ENCODE results near the gene CAMK1D.

CAMK1D gene

GRCh38 chr10:12634621-12634931 lies 285.2 kb downstream of the CAMK1D start:
- DNase-seq = no peak

- DNase-seq = no peak
Observed at GRCh38 chr10:12635127-12635541, 285.8 kb downstream of the CAMK1D start.

GRCh38 chr10:12636571-12636970 lies 287.2 kb downstream of the CAMK1D start:
- no peak for DNase-seq

- no peak for DNase-seq
Observed at GRCh38 chr10:12637649-12638048, 288.3 kb downstream of the CAMK1D start.

- DNase-seq = no peak
Observed at GRCh38 chr10:12638103-12638502, 288.8 kb downstream of the CAMK1D start.

- DNase-seq = no peak
Observed at GRCh38 chr10:12638781-12639180, 289.4 kb downstream of the CAMK1D start.

GRCh38 chr10:12639996-12640944 lies 290.9 kb downstream of the CAMK1D start:
- no peak for DNase-seq

GRCh38 chr10:12642036-12642435 lies 292.7 kb downstream of the CAMK1D start:
- no peak for DNase-seq

- no peak for DNase-seq
Observed at GRCh38 chr10:12643279-12643678, 293.9 kb downstream of the CAMK1D start.

- no peak for DNase-seq
Observed at GRCh38 chr10:12644380-12645144, 295.2 kb downstream of the CAMK1D start.

- no peak for DNase-seq
Observed at GRCh38 chr10:12645449-12645848, 296.1 kb downstream of the CAMK1D start.

GRCh38 chr10:12649012-12649584 lies 299.8 kb downstream of the CAMK1D start:
- DNase-seq = no peak

GRCh38 chr10:12650122-12650521 lies 300.8 kb downstream of the CAMK1D start:
- no peak for DNase-seq

GRCh38 chr10:12650538-12651298 lies 301.4 kb downstream of the CAMK1D start:
- DNase-seq = no peak

GRCh38 chr10:12655940-12656339 lies 306.6 kb downstream of the CAMK1D start:
- DNase-seq = no peak

GRCh38 chr10:12656518-12657142 lies 307.3 kb downstream of the CAMK1D start:
- DNase-seq = peak; percentile 13

GRCh38 chr10:12657489-12657888 lies 308.1 kb downstream of the CAMK1D start:
- no peak for DNase-seq

GRCh38 chr10:12658526-12658925 lies 309.2 kb downstream of the CAMK1D start:
- no peak for DNase-seq

- DNase-seq = no peak
Observed at GRCh38 chr10:12659706-12660105, 310.4 kb downstream of the CAMK1D start.

- DNase-seq = no peak
Observed at GRCh38 chr10:12660812-12661211, 311.5 kb downstream of the CAMK1D start.

- no peak for DNase-seq
Observed at GRCh38 chr10:12661671-12662070, 312.3 kb downstream of the CAMK1D start.

GRCh38 chr10:12663863-12664262 lies 314.5 kb downstream of the CAMK1D start:
- DNase-seq = no peak

Measured in NCI-H1048 (cell line).